Gastroesophageal sphincter (tissue), 4 donors: Measurements from ENCODE around the gene SPDYC. TPM values are rescaled to one million over a fixed set of nuclear protein-coding genes. Genes with fewer than 3 reads are reported as not detected.

Experiments
- ATAC-seq: fragments of 150-250 bp; one replicate; pipeline ENCODE4 v1.9.1; 2016; ENCODE audit warnings: mild to moderate bottlenecking, moderate library complexity
- H3K27ac ChIP-seq, 4 donors: fragments of 200-600 bp; sonication (generic) in 3 of 4; 1 replicate in 3 of 4; 2 replicates in 1 of 4; pipeline ENCODE4 v1.5.1; 2016 to 2019
- H3K27me3 ChIP-seq: fragments of 200-600 bp; sonication (generic); one replicate; pipeline ENCODE4 v1.5.1; 2019
- H3K36me3 ChIP-seq, 2 donors: fragments of 200-600 bp; sonication (generic); one replicate each; pipeline ENCODE4 v1.5.1; 2019; ENCODE audit warnings: control low read depth in 1 of 2
- H3K4me1 ChIP-seq, 3 donors: fragments of 200-600 bp; sonication (generic); 1 replicate in 2 of 3; 2 replicates in 1 of 3; pipeline ENCODE4 v1.5.1; 2016 to 2019; ENCODE audit warnings: control low read depth in 2 of 3
- H3K4me3 ChIP-seq, 2 donors: fragments of 200-600 bp; sonication (generic); one replicate each; pipeline ENCODE4 v1.5.1; 2019; ENCODE audit warnings: mild to moderate bottlenecking in 1 of 2, moderate library complexity in 1 of 2
- H3K9me3 ChIP-seq, 3 donors: fragments of 200-600 bp; sonication (generic); one replicate each; pipeline ENCODE4 v1.5.1; 2017 to 2019; ENCODE audit warnings: control low read depth in 2 of 3
- CTCF ChIP-seq, 4 experiments: fragments of 200-600 bp in 2 of 4; fragments of 450-650 bp in 2 of 4; sonication (generic) in 1 of 4; IDR thresholded peaks; one replicate each; pipeline ENCODE4 v1.5.1; 2017 to 2019; ENCODE audit warnings: antibody characterized with exemption in 4 of 4, mild to moderate bottlenecking in 2 of 4, moderate library complexity in 2 of 4
- EP300 ChIP-seq: sonication (generic); formaldehyde crosslinking; IDR thresholded peaks from one replicate; pipeline ENCODE4 v1.6.1; 2017; ENCODE audit warnings: antibody characterized with exemption, mild to moderate bottlenecking
- POLR2A ChIP-seq, 2 donors: fragments of 450-650 bp; IDR thresholded peaks; one replicate each; pipeline ENCODE4 v1.6.1; 2017; ENCODE audit warnings: antibody characterized with exemption in 2 of 2, mild to moderate bottlenecking in 2 of 2, moderate library complexity in 1 of 2
- POLR2AphosphoS5 ChIP-seq: sonication (generic); formaldehyde crosslinking; IDR thresholded peaks from one replicate; pipeline ENCODE4 v1.6.1; 2017; ENCODE audit warnings: antibody characterized with exemption
- WGBS, 2 donors: methylation state at CpG; one replicate each; pipeline ENCODE4 v1.1.5; 2018; ENCODE audit warnings: low coverage in 1 of 2; 5-methylcytosine and 5-hydroxymethylcytosine counted together
- total RNA-seq, 4 donors: library from RNA; depleted of rRNA; stranded (reverse); fragments of >200 nt; gene quantifications; one replicate each; pipeline ENCODE4 v1.1.0, GENCODE V29; 2016

Gene SPDYC
- total RNA-seq, 4 donors from 2014 or later = not detected

GRCh38 chr11:65210748-65211147, 40.7 kb downstream of the SPDYC start:
- ATAC-seq = no peak
- H3K36me3 ChIP-seq = peaks cover 0 to 66% of the 10 kb centered on the region in 2 donors
- TF ChIP-seq EP300 (no peak), CTCF (IDR thresholded peaks at IDR 0.05) (no peak), POLR2A (IDR thresholded peaks at IDR 0.05) (no peak), POLR2AphosphoS5 (no peak)

GRCh38 chr11:65211293-65212105, 41.5 kb downstream of the SPDYC start:
- ATAC-seq = no peak
- Histone ChIP-seq H3K27me3 (no peaks in the 10 kb centered on the region), H3K36me3 (peaks cover 0 to 58% of the 10 kb centered on the region in 2 donors), H3K4me3 (no peak overlapping the region), H3K27ac (no peak overlapping the region), H3K4me1 (no peaks in the 10 kb centered on the region), H3K9me3 (no peaks in the 10 kb centered on the region)
- 64 to 83% methylated on average over 4 to 9 of the region's 29 CpGs for WGBS, 2 donors
- TF ChIP-seq POLR2A (IDR thresholded peaks at IDR 0.05) (no peak), EP300 (no peak), CTCF (IDR thresholded peaks at IDR 0.05) (no peak), POLR2AphosphoS5 (no peak)

More at GRCh38 chr11:65210748-65211147, 40.7 kb downstream of the SPDYC start:
- H3K27ac ChIP-seq = no peak overlapping the region
- WGBS, 2 donors = no CpG with 5 or more reads among the region's 4 CpGs
- H3K4me1 ChIP-seq = no peaks in the 10 kb centered on the region
- H3K27me3 ChIP-seq = no peaks in the 10 kb centered on the region
- no peaks in the 10 kb centered on the region for H3K9me3 ChIP-seq
- H3K4me3 ChIP-seq = no peak overlapping the region

- no CpG with 5 or more reads among the region's 13 CpGs for WGBS, 2 donors
- TF ChIP-seq POLR2AphosphoS5 (no peak), EP300 (no peak), POLR2A (IDR thresholded peaks at IDR 0.05) (no peak), CTCF (IDR thresholded peaks at IDR 0.05) (no peak)
- H3K4me3 ChIP-seq = no peak overlapping the region
- no peaks in the 10 kb centered on the region for H3K9me3 ChIP-seq
- no peaks in the 10 kb centered on the region for H3K4me1 ChIP-seq
- H3K27ac ChIP-seq = no peak overlapping the region
- ATAC-seq = no peak
- H3K27me3 ChIP-seq = no peaks in the 10 kb centered on the region
- H3K36me3 ChIP-seq = peaks cover 0 to 50% of the 10 kb centered on the region in 2 donors
These were observed 42.3 kb downstream of the SPDYC start for GRCh38 chr11:65212226-65212801.

GRCh38 chr11:65213322-65214211, 43.5 kb downstream of the SPDYC start:
- Histone ChIP-seq H3K27me3 (no peaks in the 10 kb centered on the region), H3K27ac (no peak overlapping the region), H3K9me3 (no peaks in the 10 kb centered on the region), H3K36me3 (peaks cover 0 to 38% of the 10 kb centered on the region in 2 donors), H3K4me3 (no peak overlapping the region), H3K4me1 (no peaks in the 10 kb centered on the region)
- WGBS, 2 donors = 12% methylated on average over 8 of the region's 26 CpGs; no CpG with 5 or more reads in 1 of the 2 donors
- ATAC-seq = no peak
- TF ChIP-seq POLR2A (IDR thresholded peaks at IDR 0.05) (no peak), CTCF (IDR thresholded peaks at IDR 0.05) (no peak), POLR2AphosphoS5 (no peak), EP300 (no peak)
